GM23338 (cell line): ENCODE data around the gene USH2A. TPM values are rescaled to one million over a fixed set of nuclear protein-coding genes. Genes with fewer than 3 reads are reported as not detected.

Experiments
- ATAC-seq: fragments of 200-7000 bp; cut with Tn5 transposase; 3 replicates; pipeline ENCODE4 v1.9.1; 2020
- DNase-seq: peaks from one replicate; pipeline ENCODE4 v3.0.0-alpha.2; 2015; ENCODE audit warnings: low spot score
- H2AFZ ChIP-seq: fragments of 200-600 bp; sonication (generic); 2 replicates; pipeline ENCODE4 v1.8.0; 2016; ENCODE audit warnings: antibody characterized with exemption, mild to moderate bottlenecking, moderate library complexity
- H3F3A ChIP-seq: fragments of 200-600 bp; sonication (generic); replicated peaks from 2 replicates; pipeline ENCODE4 v1.8.0; 2017; ENCODE audit warnings: antibody characterized with exemption, mixed run types, low read depth
- H3K27ac ChIP-seq: fragments of 200-600 bp; sonication (generic); 2 replicates; pipeline ENCODE4 v1.6.1; 2016; ENCODE audit warnings: low read depth
- H3K27me3 ChIP-seq: fragments of 200-600 bp; sonication (generic); 2 replicates; pipeline ENCODE4 v1.8.0; 2016; ENCODE audit warnings: mild to moderate bottlenecking, mixed run types, moderate library complexity; ENCODE audit not compliant: insufficient read depth
- H3K36me3 ChIP-seq: fragments of 200-600 bp; sonication (generic); 2 replicates; pipeline ENCODE4 v1.8.0; 2016; ENCODE audit warnings: mild to moderate bottlenecking; ENCODE audit not compliant: insufficient read depth
- H3K4me1 ChIP-seq: fragments of 200-600 bp; sonication (generic); 2 replicates; pipeline ENCODE4 v1.8.0; 2016; ENCODE audit warnings: mild to moderate bottlenecking, moderate library complexity; ENCODE audit not compliant: insufficient read depth
- H3K4me2 ChIP-seq: fragments of 200-600 bp; sonication (generic); 2 replicates; pipeline ENCODE4 v1.7.1; 2017; ENCODE audit warnings: mixed run types
- H3K4me3 ChIP-seq: fragments of 200-600 bp; sonication (generic); 2 replicates; pipeline ENCODE4 v1.6.1; 2016; ENCODE audit warnings: mixed run types
- H3K79me2 ChIP-seq: fragments of 200-600 bp; sonication (generic); replicated peaks from 2 replicates; pipeline ENCODE4 v1.8.0; 2017; ENCODE audit warnings: mild to moderate bottlenecking; ENCODE audit not compliant: insufficient read depth
- H3K9me2 ChIP-seq: fragments of 200-600 bp; sonication (generic); 2 replicates; pipeline ENCODE4 v1.8.0; 2017; ENCODE audit not compliant: insufficient read depth
- H4K20me1 ChIP-seq: fragments of 200-600 bp; sonication (generic); replicated peaks from 2 replicates; pipeline ENCODE4 v1.8.0; 2017; ENCODE audit warnings: mild to moderate bottlenecking; ENCODE audit not compliant: insufficient read depth
- H3K27ac Mint-ChIP-seq: 2 replicates; pipeline ENCODE4 v1.8.0; 2020; ENCODE audit warnings: inconsistent platforms, mild to moderate bottlenecking, moderate library complexity, mixed read lengths
- H3K27me3 Mint-ChIP-seq: 3 replicates; pipeline ENCODE4 v1.8.0; 2022; ENCODE audit warnings: low read depth, mild to moderate bottlenecking, moderate library complexity, mixed read lengths, inconsistent platforms; ENCODE audit not compliant: insufficient read depth, poor library complexity
- H3K36me3 Mint-ChIP-seq: 3 replicates; pipeline ENCODE4 v1.8.0; 2021; ENCODE audit warnings: low read depth, mild to moderate bottlenecking, inconsistent platforms, moderate library complexity, mixed read lengths
- H3K4me1 Mint-ChIP-seq: 3 replicates; pipeline ENCODE4 v1.8.0; 2020; ENCODE audit warnings: mild to moderate bottlenecking, inconsistent platforms, mixed read lengths
- H3K4me3 Mint-ChIP-seq: 3 replicates; pipeline ENCODE4 v1.8.0; 2021; ENCODE audit warnings: moderate library complexity, mild to moderate bottlenecking, inconsistent platforms, mixed read lengths
- H3K9me3 Mint-ChIP-seq: 3 replicates; pipeline ENCODE4 v1.8.0; 2020; ENCODE audit warnings: moderate library complexity, mild to moderate bottlenecking, inconsistent platforms, mixed read lengths
- ETS1 ChIP-seq: IDR thresholded peaks from 2 replicates; pipeline ENCODE4 v1.6.1; 2016; ENCODE audit warnings: antibody characterized with exemption
- EZH2 ChIP-seq: fragments of 200-600 bp; sonication (generic); IDR thresholded peaks from one replicate; pipeline ENCODE4 v1.8.0; 2017; ENCODE audit warnings: antibody characterized with exemption, mild to moderate bottlenecking, low read depth; ENCODE audit not compliant: unreplicated experiment
- ZNF114 ChIP-seq: fragments of 250-450 bp; sonication (Bioruptor Pico); IDR thresholded peaks from 2 replicates; pipeline ENCODE4 v1.5.0; 2020; ENCODE audit warnings: mild to moderate bottlenecking, moderate library complexity
- polyA plus RNA-seq: library from polyadenylated mRNA; unstranded; fragments of >200 nt; fragmentation: Nextera tagmentation; extraction: Ambion mirVana; gene quantifications from 2 replicates; pipeline ENCODE4 v1.2.1, GENCODE V29; 2016
- total RNA-seq: library from RNA; depleted of rRNA; stranded (reverse); fragments of >200 nt; shearing (Covaris generic); gene quantifications from 2 replicates; pipeline ENCODE4 v1.2.3, GENCODE V29; 2014
- TF ChIP-seq, protein P1 (sequence below): fragments of 250-450 bp; sonication (Bioruptor Pico); IDR thresholded peaks from 2 replicates; pipeline ENCODE4 v1.5.0; 2020; ENCODE audit warnings: mild to moderate bottlenecking, moderate library complexity

Gene USH2A
- total and polyA plus RNA-seq, 2 experiments from 2014 or later, result 0.03 TPM

- TF ChIP-seq, protein P1, sequence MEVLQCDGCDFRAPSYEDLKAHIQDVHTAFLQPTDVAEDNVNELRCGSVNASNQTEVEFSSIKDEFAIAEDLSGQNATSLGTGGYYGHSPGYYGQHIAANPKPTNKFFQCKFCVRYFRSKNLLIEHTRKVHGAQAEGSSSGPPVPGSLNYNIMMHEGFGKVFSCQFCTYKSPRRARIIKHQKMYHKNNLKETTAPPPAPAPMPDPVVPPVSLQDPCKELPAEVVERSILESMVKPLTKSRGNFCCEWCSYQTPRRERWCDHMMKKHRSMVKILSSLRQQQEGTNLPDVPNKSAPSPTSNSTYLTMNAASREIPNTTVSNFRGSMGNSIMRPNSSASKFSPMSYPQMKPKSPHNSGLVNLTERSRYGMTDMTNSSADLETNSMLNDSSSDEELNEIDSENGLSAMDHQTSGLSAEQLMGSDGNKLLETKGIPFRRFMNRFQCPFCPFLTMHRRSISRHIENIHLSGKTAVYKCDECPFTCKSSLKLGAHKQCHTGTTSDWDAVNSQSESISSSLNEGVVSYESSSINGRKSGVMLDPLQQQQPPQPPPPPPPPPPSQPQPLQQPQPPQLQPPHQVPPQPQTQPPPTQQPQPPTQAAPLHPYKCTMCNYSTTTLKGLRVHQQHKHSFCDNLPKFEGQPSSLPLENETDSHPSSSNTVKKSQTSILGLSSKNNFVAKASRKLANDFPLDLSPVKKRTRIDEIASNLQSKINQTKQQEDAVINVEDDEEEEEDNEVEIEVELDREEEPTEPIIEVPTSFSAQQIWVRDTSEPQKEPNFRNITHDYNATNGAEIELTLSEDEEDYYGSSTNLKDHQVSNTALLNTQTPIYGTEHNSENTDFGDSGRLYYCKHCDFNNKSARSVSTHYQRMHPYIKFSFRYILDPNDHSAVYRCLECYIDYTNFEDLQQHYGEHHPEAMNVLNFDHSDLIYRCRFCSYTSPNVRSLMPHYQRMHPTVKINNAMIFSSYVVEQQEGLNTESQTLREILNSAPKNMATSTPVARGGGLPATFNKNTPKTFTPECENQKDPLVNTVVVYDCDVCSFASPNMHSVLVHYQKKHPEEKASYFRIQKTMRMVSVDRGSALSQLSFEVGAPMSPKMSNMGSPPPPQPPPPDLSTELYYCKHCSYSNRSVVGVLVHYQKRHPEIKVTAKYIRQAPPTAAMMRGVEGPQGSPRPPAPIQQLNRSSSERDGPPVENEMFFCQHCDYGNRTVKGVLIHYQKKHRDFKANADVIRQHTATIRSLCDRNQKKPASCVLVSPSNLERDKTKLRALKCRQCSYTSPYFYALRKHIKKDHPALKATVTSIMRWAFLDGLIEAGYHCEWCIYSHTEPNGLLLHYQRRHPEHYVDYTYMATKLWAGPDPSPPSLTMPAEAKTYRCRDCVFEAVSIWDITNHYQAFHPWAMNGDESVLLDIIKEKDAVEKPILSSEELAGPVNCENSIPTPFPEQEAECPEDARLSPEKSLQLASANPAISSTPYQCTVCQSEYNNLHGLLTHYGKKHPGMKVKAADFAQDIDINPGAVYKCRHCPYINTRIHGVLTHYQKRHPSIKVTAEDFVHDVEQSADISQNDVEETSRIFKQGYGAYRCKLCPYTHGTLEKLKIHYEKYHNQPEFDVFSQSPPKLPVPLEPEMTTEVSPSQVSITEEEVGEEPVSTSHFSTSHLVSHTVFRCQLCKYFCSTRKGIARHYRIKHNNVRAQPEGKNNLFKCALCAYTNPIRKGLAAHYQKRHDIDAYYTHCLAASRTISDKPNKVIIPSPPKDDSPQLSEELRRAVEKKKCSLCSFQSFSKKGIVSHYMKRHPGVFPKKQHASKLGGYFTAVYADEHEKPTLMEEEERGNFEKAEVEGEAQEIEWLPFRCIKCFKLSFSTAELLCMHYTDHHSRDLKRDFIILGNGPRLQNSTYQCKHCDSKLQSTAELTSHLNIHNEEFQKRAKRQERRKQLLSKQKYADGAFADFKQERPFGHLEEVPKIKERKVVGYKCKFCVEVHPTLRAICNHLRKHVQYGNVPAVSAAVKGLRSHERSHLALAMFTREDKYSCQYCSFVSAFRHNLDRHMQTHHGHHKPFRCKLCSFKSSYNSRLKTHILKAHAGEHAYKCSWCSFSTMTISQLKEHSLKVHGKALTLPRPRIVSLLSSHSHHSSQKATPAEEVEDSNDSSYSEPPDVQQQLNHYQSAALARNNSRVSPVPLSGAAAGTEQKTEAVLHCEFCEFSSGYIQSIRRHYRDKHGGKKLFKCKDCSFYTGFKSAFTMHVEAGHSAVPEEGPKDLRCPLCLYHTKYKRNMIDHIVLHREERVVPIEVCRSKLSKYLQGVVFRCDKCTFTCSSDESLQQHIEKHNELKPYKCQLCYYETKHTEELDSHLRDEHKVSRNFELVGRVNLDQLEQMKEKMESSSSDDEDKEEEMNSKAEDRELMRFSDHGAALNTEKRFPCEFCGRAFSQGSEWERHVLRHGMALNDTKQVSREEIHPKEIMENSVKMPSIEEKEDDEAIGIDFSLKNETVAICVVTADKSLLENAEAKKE (CRISPR knock-in tag), result no peak
These were observed 161.6 kb downstream of the USH2A start (continued) for GRCh38 chr1:216261631-216262030.

DNA sequence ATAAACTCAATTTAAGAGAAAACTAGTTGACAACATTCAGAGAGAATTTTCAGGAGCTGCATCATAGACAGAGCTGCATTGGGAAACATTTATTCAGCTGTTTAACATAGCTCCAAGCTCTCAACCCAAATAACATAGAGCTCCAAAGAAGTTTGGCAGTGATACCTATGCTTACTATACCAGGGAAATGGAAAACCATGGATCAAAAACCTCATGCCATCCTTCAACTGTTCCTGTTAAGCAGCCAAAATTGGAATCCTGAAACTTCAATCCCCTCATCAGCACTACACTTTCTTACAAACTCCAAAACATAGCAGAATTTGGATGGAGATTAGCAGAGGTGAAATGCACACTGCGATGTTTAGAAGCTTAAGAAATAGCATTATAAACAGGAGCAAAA lies 164.4 kb downstream of the USH2A start:
- DNase-seq, result no peak
- Histone ChIP-seq H3K4me3 (no peak overlapping the region), H3K27ac (no peak overlapping the region), H3F3A (no peaks in the 10 kb centered on the region), H3K79me2 (no peaks in the 10 kb centered on the region), H3K4me1 (no peaks in the 10 kb centered on the region), H3K9me2 (no peaks in the 10 kb centered on the region), H3K36me3 (no peaks in the 10 kb centered on the region), H3K27me3 (no peaks in the 10 kb centered on the region), H3K4me2 (no peak overlapping the region), H2AFZ (peak overlapping the region; percentile 9; the same call in 1 of the 2 replicates), H4K20me1 (no peaks in the 10 kb centered on the region)
- Mint-ChIP-seq H3K27me3 (no peaks in the 10 kb centered on the region), H3K4me3 (no peak overlapping the region), H3K36me3 (no peaks in the 10 kb centered on the region), H3K4me1 (no peaks in the 10 kb centered on the region), H3K9me3 (no peaks in the 10 kb centered on the region), H3K27ac (no peak overlapping the region)
- no peak for ATAC-seq
- TF ChIP-seq, protein P1 (CRISPR knock-in tag), result no peak
- TF ChIP-seq ZNF114 (CRISPR knock-in tag), result no peak
- no peak for TF ChIP-seq ETS1
- no peak for TF ChIP-seq EZH2
